ENCODE measurements around the gene SPAG4. TPM values are rescaled to one million over a fixed set of nuclear protein-coding genes. Genes with fewer than 3 reads are reported as not detected.

Gene SPAG4
- total RNA-seq, 1 experiment from 2014 or later: 14.1 TPM

DNA sequence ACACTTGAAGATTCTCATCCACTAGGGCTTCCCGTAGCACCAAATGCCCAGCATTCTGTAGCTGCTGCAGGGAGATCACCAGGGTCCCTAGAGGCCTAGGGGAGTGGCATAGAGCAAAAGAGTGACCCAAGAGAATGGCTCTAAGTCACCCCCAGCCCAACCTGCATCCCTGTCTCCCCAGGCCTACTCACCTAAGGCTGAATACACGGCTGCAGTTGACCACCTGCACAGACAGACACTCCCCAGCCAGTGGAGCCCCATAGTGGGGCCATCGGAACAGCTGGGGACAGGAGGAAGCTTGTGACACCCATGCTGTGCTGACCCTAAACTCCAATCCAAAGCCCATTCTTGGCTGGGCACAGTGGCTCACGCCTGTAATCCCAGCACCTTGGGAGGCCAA is 9.5 kb upstream of the SPAG4 start:
- no peaks in the 10 kb centered on the region for H3K27me3 ChIP-seq (ENCODE audit: insufficient read depth, low read depth)
- H3K4me1 ChIP-seq (replicated peaks; ENCODE audit: insufficient read depth): peaks cover 39% of the 10 kb centered on the region
- no peak for DNase-seq
- peak overlapping the region; percentile 57; the same call in 1 of the 2 replicates for H3K4me3 ChIP-seq
- no peak for TF ChIP-seq EZH2 (IDR thresholded peaks at IDR 0.05; ENCODE audit: low read depth)
- TF ChIP-seq, protein P1, sequence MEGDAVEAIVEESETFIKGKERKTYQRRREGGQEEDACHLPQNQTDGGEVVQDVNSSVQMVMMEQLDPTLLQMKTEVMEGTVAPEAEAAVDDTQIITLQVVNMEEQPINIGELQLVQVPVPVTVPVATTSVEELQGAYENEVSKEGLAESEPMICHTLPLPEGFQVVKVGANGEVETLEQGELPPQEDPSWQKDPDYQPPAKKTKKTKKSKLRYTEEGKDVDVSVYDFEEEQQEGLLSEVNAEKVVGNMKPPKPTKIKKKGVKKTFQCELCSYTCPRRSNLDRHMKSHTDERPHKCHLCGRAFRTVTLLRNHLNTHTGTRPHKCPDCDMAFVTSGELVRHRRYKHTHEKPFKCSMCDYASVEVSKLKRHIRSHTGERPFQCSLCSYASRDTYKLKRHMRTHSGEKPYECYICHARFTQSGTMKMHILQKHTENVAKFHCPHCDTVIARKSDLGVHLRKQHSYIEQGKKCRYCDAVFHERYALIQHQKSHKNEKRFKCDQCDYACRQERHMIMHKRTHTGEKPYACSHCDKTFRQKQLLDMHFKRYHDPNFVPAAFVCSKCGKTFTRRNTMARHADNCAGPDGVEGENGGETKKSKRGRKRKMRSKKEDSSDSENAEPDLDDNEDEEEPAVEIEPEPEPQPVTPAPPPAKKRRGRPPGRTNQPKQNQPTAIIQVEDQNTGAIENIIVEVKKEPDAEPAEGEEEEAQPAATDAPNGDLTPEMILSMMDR (conservative IDR thresholded peaks at IDR 0.05): no peak
- H3K4me2 ChIP-seq: peak overlapping the region; percentile 84
- intact Hi-C loops (cut with micrococcal nuclease; ENCODE audit: unreplicated experiment): loop anchor here (2.0 kb wide), 1 partner anchor 29 kb away; no protein-coding TSS in a partner anchor
- no peak overlapping the region for H3K27ac ChIP-seq
- H4K20me1 ChIP-seq (ENCODE audit: insufficient read depth): no peaks in the 10 kb centered on the region
- H3K36me3 ChIP-seq (ENCODE audit: low read depth): peaks cover 9% of the 10 kb centered on the region; the same call in 1 of the 2 replicates
- ChIA-PET POLR2A (ENCODE audit: unreplicated experiment) (interaction anchor here (0.5 to 0.9 kb wide), 4 partner anchors 10 to 241 kb away, joined by 4 to 31 read pairs (median 14); partner anchors contain the start of gene SPAG4), CTCF (interaction anchor here (0.7 kb wide), 1 partner anchor 60 kb away, joined by 4 read pairs; no protein-coding TSS in a partner anchor)
- H3K79me2 ChIP-seq (ENCODE audit: low read depth): peaks cover 32% of the 10 kb centered on the region
- H3K9me3 ChIP-seq (ENCODE audit: insufficient read depth, low read depth): no peaks in the 10 kb centered on the region
- no peaks in the 10 kb centered on the region for H3K9me2 ChIP-seq (ENCODE audit: insufficient read depth)
- peaks cover 4% of the 10 kb centered on the region; the same call in 1 of the 2 replicates for H3F3A ChIP-seq (ENCODE audit: insufficient read depth, low read depth)
- H2AFZ ChIP-seq: no peak overlapping the region
- no TSS peak for BruUV-seq (replicated peaks)

DNA sequence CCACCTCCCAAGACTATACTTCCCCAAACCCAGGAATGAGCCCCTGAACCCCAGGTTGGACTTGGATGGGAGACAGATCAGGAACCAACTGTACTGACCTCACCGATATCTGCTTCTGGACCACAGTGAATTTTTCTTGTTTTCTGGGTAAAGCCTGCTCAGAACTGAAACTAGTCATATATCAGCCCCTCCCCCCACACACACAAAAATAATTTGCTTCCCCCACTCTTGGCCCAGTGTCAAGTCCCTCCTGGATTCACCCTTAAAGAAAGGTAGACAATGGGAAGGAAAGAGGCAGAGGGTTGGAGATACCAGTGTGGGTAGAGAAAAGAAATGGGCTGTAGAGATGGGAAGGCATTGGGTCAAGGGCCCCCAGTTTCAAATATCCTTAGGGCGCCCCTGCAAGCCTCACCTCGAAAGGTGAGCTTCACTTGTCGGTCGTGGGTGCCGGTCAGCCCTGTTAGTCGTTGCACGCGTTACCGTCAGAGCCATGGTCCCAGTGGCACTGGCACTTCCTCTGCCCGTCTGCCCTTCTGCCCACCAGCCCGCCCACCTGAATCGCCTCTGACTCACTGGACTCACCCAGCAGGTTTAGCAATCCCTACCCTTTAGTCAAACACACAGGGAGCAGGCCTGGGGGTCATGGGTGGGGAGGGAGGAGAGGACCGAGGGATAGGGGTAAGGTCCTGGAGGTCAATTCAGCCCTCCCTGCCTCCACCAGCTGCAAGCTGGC is 8.5 kb upstream of the SPAG4 start:
- ChIA-PET CTCF (interaction anchor here (0.6 to 0.9 kb wide), 2 partner anchors 9 to 10 kb away, joined by 3 read pairs; no protein-coding TSS in a partner anchor), POLR2A (ENCODE audit: unreplicated experiment) (interaction anchor here (0.5 to 1.0 kb wide), 9 partner anchors 10 to 344 kb away, joined by 3 to 16 read pairs (median 4); partner anchors contain the start of genes NFS1 and ROMO1)
- no peaks in the 10 kb centered on the region for H3K27me3 ChIP-seq (ENCODE audit: insufficient read depth, low read depth)
- no peaks in the 10 kb centered on the region for H3K9me2 ChIP-seq (ENCODE audit: insufficient read depth)
- H2AFZ ChIP-seq: peak overlapping the region; percentile 69; the same call in 1 of the 2 replicates
- peaks cover 32% of the 10 kb centered on the region for H3K79me2 ChIP-seq (ENCODE audit: low read depth)
- H3K4me2 ChIP-seq: peak overlapping the region; percentile 84
- intact Hi-C loops (cut with micrococcal nuclease; ENCODE audit: unreplicated experiment): loop anchor here (2.0 kb wide), 1 partner anchor 30 kb away; no protein-coding TSS in a partner anchor
- H3K4me1 ChIP-seq (replicated peaks; ENCODE audit: insufficient read depth): peaks cover 39% of the 10 kb centered on the region
- peaks cover 9% of the 10 kb centered on the region; the same call in 1 of the 2 replicates for H3K36me3 ChIP-seq (ENCODE audit: low read depth)
- H4K20me1 ChIP-seq (ENCODE audit: insufficient read depth): no peaks in the 10 kb centered on the region
- no peak for TF ChIP-seq EZH2 (IDR thresholded peaks at IDR 0.05; ENCODE audit: low read depth)
- TF ChIP-seq, protein P1 (conservative IDR thresholded peaks at IDR 0.05): no peak
- no TSS peak for BruUV-seq (replicated peaks)
- peak; percentile 88 to 90 for DNase-seq
- H3K4me3 ChIP-seq: peak overlapping the region; percentile 57; the same call in 1 of the 2 replicates
- H3F3A ChIP-seq (ENCODE audit: insufficient read depth, low read depth): peaks cover 4% of the 10 kb centered on the region; the same call in 1 of the 2 replicates
- peak overlapping the region; percentile 57 for H3K27ac ChIP-seq
- H3K9me3 ChIP-seq (ENCODE audit: insufficient read depth, low read depth): no peaks in the 10 kb centered on the region

DNA sequence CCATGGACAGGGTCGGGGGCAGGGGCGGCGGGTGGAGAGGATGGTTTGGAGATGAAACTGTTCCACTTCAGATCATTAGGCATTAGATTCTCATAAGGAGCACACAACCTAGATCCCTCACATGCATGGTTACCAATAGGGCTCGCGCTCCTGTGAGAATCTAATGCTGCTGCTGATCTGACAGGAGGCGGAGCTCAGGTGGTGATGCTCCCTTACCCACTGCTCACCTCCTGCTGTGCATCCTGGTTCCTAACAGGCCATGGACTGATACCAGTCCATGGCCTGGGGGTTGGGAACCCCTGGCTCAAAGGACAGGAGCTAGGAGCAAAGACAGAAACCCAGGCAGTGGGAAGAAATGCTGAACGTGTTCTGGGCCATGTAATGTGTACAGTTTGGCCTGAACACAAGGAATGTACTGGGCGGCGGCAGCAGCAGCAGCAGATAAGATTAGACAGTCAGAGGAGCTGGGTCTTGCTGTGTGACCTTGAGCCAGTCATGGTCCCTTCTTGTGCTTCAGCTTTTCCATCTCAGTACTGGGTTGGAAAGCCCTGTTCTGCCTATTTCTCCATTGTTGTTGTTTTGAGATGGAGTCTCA is 4.7 kb upstream of the SPAG4 start:
- peaks cover 39% of the 10 kb centered on the region for H3K4me1 ChIP-seq (replicated peaks; ENCODE audit: insufficient read depth)
- H2AFZ ChIP-seq: no peak overlapping the region
- H3K27ac ChIP-seq: no peak overlapping the region
- no TSS peak for BruUV-seq (replicated peaks)
- ChIA-PET POLR2A (ENCODE audit: unreplicated experiment) (interaction anchor here (0.5 kb wide), 1 partner anchor 79 kb away, joined by 4 read pairs; no protein-coding TSS in a partner anchor), CTCF (interaction anchor here (0.6 kb wide), 1 partner anchor 343 kb away, joined by 5 read pairs; the partner anchor contains the start of gene SCAND1)
- intact Hi-C loops (cut with micrococcal nuclease; ENCODE audit: unreplicated experiment): no loop called here
- no peaks in the 10 kb centered on the region for H3K36me3 ChIP-seq (ENCODE audit: low read depth)
- DNase-seq: no peak
- H3K79me2 ChIP-seq (ENCODE audit: low read depth): peaks cover 13% of the 10 kb centered on the region
- no peaks in the 10 kb centered on the region for H3K27me3 ChIP-seq (ENCODE audit: insufficient read depth, low read depth)
- no peaks in the 10 kb centered on the region for H4K20me1 ChIP-seq (ENCODE audit: insufficient read depth)
- no peaks in the 10 kb centered on the region for H3K9me2 ChIP-seq (ENCODE audit: insufficient read depth)
- no peak overlapping the region for H3K4me3 ChIP-seq
- TF ChIP-seq, protein P1 (conservative IDR thresholded peaks at IDR 0.05): no peak
- no peak for TF ChIP-seq EZH2 (IDR thresholded peaks at IDR 0.05; ENCODE audit: low read depth)
- peaks cover 22% of the 10 kb centered on the region for H3F3A ChIP-seq (ENCODE audit: insufficient read depth, low read depth)
- no peaks in the 10 kb centered on the region for H3K9me3 ChIP-seq (ENCODE audit: insufficient read depth, low read depth)
- no peak overlapping the region for H3K4me2 ChIP-seq

All from PC-9 (cell line).